Measurements from ENCODE around the gene PDGFD.

DNA sequence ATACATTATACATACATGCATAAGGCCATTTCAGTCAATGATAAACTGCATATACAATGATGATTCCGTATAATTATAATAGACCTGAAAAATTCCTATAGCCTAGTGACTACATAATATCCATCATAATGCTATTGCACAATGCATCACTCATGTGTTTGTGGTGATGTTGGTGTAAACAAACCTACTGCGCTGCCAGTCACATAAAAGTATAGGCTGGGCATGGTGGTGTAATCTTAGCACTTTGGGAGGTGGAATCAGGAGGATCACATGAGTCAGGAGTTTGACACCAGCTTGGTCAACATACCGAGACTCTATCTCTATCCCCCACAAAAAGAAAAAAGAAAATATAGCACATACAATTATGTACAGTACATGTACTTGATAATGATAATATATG, 291.2 kb downstream of the PDGFD start:
- TF ChIP-seq, protein P1, sequence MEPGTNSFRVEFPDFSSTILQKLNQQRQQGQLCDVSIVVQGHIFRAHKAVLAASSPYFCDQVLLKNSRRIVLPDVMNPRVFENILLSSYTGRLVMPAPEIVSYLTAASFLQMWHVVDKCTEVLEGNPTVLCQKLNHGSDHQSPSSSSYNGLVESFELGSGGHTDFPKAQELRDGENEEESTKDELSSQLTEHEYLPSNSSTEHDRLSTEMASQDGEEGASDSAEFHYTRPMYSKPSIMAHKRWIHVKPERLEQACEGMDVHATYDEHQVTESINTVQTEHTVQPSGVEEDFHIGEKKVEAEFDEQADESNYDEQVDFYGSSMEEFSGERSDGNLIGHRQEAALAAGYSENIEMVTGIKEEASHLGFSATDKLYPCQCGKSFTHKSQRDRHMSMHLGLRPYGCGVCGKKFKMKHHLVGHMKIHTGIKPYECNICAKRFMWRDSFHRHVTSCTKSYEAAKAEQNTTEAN (CRISPR knock-in tag; IDR thresholded peaks at IDR 0.05) = no peak
- TF ChIP-seq, protein P2, sequence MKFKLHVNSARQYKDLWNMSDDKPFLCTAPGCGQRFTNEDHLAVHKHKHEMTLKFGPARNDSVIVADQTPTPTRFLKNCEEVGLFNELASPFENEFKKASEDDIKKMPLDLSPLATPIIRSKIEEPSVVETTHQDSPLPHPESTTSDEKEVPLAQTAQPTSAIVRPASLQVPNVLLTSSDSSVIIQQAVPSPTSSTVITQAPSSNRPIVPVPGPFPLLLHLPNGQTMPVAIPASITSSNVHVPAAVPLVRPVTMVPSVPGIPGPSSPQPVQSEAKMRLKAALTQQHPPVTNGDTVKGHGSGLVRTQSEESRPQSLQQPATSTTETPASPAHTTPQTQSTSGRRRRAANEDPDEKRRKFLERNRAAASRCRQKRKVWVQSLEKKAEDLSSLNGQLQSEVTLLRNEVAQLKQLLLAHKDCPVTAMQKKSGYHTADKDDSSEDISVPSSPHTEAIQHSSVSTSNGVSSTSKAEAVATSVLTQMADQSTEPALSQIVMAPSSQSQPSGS (CRISPR knock-in tag; IDR thresholded peaks at IDR 0.05; ENCODE audit: borderline replicate concordance, low read depth) = no peak
- no peak for TF ChIP-seq ESRRA (CRISPR knock-in tag; IDR thresholded peaks at IDR 0.05; ENCODE audit: borderline replicate concordance)
- TF ChIP-seq KAT7 (CRISPR knock-in tag; IDR thresholded peaks at IDR 0.05; ENCODE audit: borderline replicate concordance) = no peak
- no peak for TF ChIP-seq USF1 (CRISPR knock-in tag; IDR thresholded peaks at IDR 0.05)
- no peak for TF ChIP-seq SP1 (CRISPR knock-in tag; conservative IDR thresholded peaks at IDR 0.05)

Data from WTC11 (cell line).